Endodermal cell (in vitro differentiated cells): ENCODE results near the gene LRBA. TPM values are rescaled to one million over a fixed set of nuclear protein-coding genes. Genes with fewer than 3 reads are reported as not detected.

Source experiments
- DNase-seq: peaks from one replicate; pipeline ENCODE4 v3.0.0-alpha.2; 2017
- H3K27ac ChIP-seq: 2 replicates; pipeline ENCODE4 v1.5.1; 2013; ENCODE audit warnings: mild to moderate bottlenecking, low read depth, low read length, moderate library complexity
- H3K27me3 ChIP-seq: 2 replicates; pipeline ENCODE4 v1.6.1; 2013; ENCODE audit warnings: mild to moderate bottlenecking, low read length, moderate library complexity; ENCODE audit not compliant: insufficient read depth, control insufficient read depth, poor library complexity, severe bottlenecking
- H3K36me3 ChIP-seq: 2 replicates; pipeline ENCODE4 v1.7.0; 2013; ENCODE audit warnings: mild to moderate bottlenecking, low read length, moderate library complexity; ENCODE audit not compliant: control insufficient read depth, insufficient read depth
- H3K4me1 ChIP-seq: one replicate; pipeline ENCODE4 v1.7.0; 2013; ENCODE audit warnings: low read length; ENCODE audit not compliant: control insufficient read depth, insufficient read depth
- H3K4me3 ChIP-seq: 2 replicates; pipeline ENCODE4 v1.5.1; 2013; ENCODE audit warnings: mild to moderate bottlenecking, low read length, moderate library complexity
- H3K9ac ChIP-seq: 2 replicates; pipeline ENCODE4 v1.6.1; 2013; ENCODE audit warnings: mild to moderate bottlenecking, low read length, moderate library complexity; ENCODE audit not compliant: poor library complexity, severe bottlenecking; ENCODE audit errors: extremely low read depth
- H3K9me3 ChIP-seq: 2 replicates; pipeline ENCODE4 v1.6.1; 2013; ENCODE audit warnings: mild to moderate bottlenecking, low read length, moderate library complexity; ENCODE audit not compliant: control insufficient read depth
- H3K27ac Mint-ChIP-seq: 2 replicates; pipeline ENCODE4 v1.8.0; 2020; ENCODE audit warnings: mixed read lengths
- H3K27me3 Mint-ChIP-seq: 2 replicates; pipeline ENCODE4 v1.8.0; 2021; ENCODE audit warnings: mild to moderate bottlenecking, mixed read lengths; ENCODE audit not compliant: insufficient read depth
- H3K36me3 Mint-ChIP-seq: 2 replicates; pipeline ENCODE4 v1.8.0; 2020; ENCODE audit warnings: low read depth, mixed read lengths
- H3K4me1 Mint-ChIP-seq: 2 replicates; pipeline ENCODE4 v1.8.0; 2020; ENCODE audit warnings: mixed read lengths
- H3K4me3 Mint-ChIP-seq: 2 replicates; pipeline ENCODE4 v1.8.0; 2020; ENCODE audit warnings: mild to moderate bottlenecking, moderate library complexity, mixed read lengths
- H3K9me3 Mint-ChIP-seq: 2 replicates; pipeline ENCODE4 v1.8.0; 2020; ENCODE audit warnings: mild to moderate bottlenecking, mixed read lengths
- CTCF ChIP-seq: fragments of 200-600 bp; sonication (generic); conservative IDR thresholded peaks from 2 replicates; pipeline ENCODE4 v1.5.0; 2021; ENCODE audit warnings: antibody characterized with exemption, mild to moderate bottlenecking
- WGBS, 2 experiments: methylation state at CpG; one replicate each; pipeline versions ENCODE4 v1.1.5 to v1.1.7; 2013; ENCODE audit warnings: missing lambda C conversion rate in 2 of 2, mixed read lengths in 1 of 2; ENCODE audit not compliant: insufficient coverage in 1 of 2, insufficient read length in 1 of 2; 5-methylcytosine and 5-hydroxymethylcytosine counted together
- total RNA-seq, 2 donors: library from RNA; stranded (reverse); fragmentation: NEBNext Ultra II Directional in 1 of 2; extraction: Animal tissue kit (Norgen Biotek cat#: 25700) in 1 of 2; gene quantifications; 2 replicates in 1 of 2; 3 replicates in 1 of 2; pipeline ENCODE4 v1.2.1, GENCODE V29; 2021

Gene LRBA
- total RNA-seq, 2 donors from 2014 or later, result 77.3 to 95.9 TPM

GRCh38 chr4:150218447-150218846, 796.6 kb downstream of the LRBA start:
- no peak overlapping the region for H3K27ac Mint-ChIP-seq
- Histone ChIP-seq H3K9me3 (no peaks in the 10 kb centered on the region), H3K27ac (no peak overlapping the region), H3K4me1 (no peaks in the 10 kb centered on the region), H3K9ac (no peak overlapping the region), H3K4me3 (no peak overlapping the region), H3K27me3 (no peaks in the 10 kb centered on the region), H3K36me3 (no peaks in the 10 kb centered on the region)
- 96 to 100% methylated on average over 1 to 2 of the region's 2 CpGs for WGBS, 2 experiments
- H3K27me3 Mint-ChIP-seq, result peaks cover 2% of the 10 kb centered on the region
- H3K36me3 Mint-ChIP-seq, result no peaks in the 10 kb centered on the region
- DNase-seq, result no peak
- no peak overlapping the region for H3K4me3 Mint-ChIP-seq
- peaks cover 13% of the 10 kb centered on the region for H3K4me1 Mint-ChIP-seq
- no peak for TF ChIP-seq CTCF
- no peaks in the 10 kb centered on the region for H3K9me3 Mint-ChIP-seq

- H3K27me3 ChIP-seq, result no peaks in the 10 kb centered on the region
- TF ChIP-seq CTCF, result no peak
- no peaks in the 10 kb centered on the region for H3K36me3 ChIP-seq
- Mint-ChIP-seq H3K27ac (no peak overlapping the region), H3K27me3 (peaks cover 2% of the 10 kb centered on the region), H3K4me3 (no peak overlapping the region), H3K36me3 (no peaks in the 10 kb centered on the region), H3K9me3 (no peaks in the 10 kb centered on the region), H3K4me1 (peaks cover 13% of the 10 kb centered on the region)
- H3K4me1 ChIP-seq, result no peaks in the 10 kb centered on the region
- no peaks in the 10 kb centered on the region for H3K9me3 ChIP-seq
- H3K9ac ChIP-seq, result no peak overlapping the region
- WGBS, 2 experiments, result 87 to 100% methylated on average over 1 to 6 of the region's 8 CpGs
- H3K4me3 ChIP-seq, result no peak overlapping the region
- DNase-seq, result no peak
- H3K27ac ChIP-seq, result peak overlapping the region; percentile 86
Observed at GRCh38 chr4:150217808-150218207, 797.3 kb downstream of the LRBA start.

GRCh38 chr4:150217192-150217591, 797.9 kb downstream of the LRBA start:
- Histone ChIP-seq H3K27me3 (no peaks in the 10 kb centered on the region), H3K4me1 (no peaks in the 10 kb centered on the region), H3K4me3 (no peak overlapping the region), H3K27ac (peak overlapping the region; percentile 86), H3K9ac (no peak overlapping the region), H3K9me3 (no peaks in the 10 kb centered on the region), H3K36me3 (no peaks in the 10 kb centered on the region)
- Mint-ChIP-seq H3K4me3 (no peak overlapping the region), H3K36me3 (no peaks in the 10 kb centered on the region), H3K4me1 (peaks cover 13% of the 10 kb centered on the region), H3K27me3 (peaks cover 2% of the 10 kb centered on the region), H3K27ac (peak overlapping the region; percentile 23), H3K9me3 (no peaks in the 10 kb centered on the region)
- TF ChIP-seq CTCF, result peak; percentile 52
- WGBS, 2 experiments, result 48% methylated on average over 3 of the region's 3 CpGs
- no peak for DNase-seq
